ENCODE results near the gene KLHL17. TPM values are rescaled to one million over a fixed set of nuclear protein-coding genes. Genes with fewer than 3 reads are reported as not detected.
"Not testable (repeated sequence)": the region's sequence is repeated elsewhere in the genome, so short reads cannot be mapped to it uniquely, and the experiment has no call there.

KLHL17 gene
- total RNA-seq, 2 donors from 2014 or later: 5.7 to 8.2 TPM

GRCh38 chr1:1003618-1004419 lies 43.4 kb downstream of the KLHL17 start:
- no peak for ATAC-seq
- DNase-seq: no peak
- intact Hi-C loops (cut with DNase I): no loop called here

- ATAC-seq (no peak), DNase-seq (no peak)
- intact Hi-C loops (cut with DNase I): no loop called here
Observed at GRCh38 chr1:1004420-1004779, 44.0 kb downstream of the KLHL17 start.

- DNase-seq: peak; percentile 50
- ATAC-seq: peak; percentile 6
- intact Hi-C loops (cut with DNase I): no loop called here
Observed at GRCh38 chr1:1004780-1005697, 44.7 kb downstream of the KLHL17 start.

- intact Hi-C loops (cut with DNase I): no loop called here
- DNase-seq (no peak), ATAC-seq (no peak)
Observed at GRCh38 chr1:1005774-1006304, 45.5 kb downstream of the KLHL17 start.

- intact Hi-C loops (cut with DNase I): no loop called here
- no peak for DNase-seq
- ATAC-seq: no peak
Observed at GRCh38 chr1:1006305-1007159, 46.1 kb downstream of the KLHL17 start.

- DNase-seq; ATAC-seq; intact Hi-C loops (cut with DNase I): not testable (repeated sequence)
Observed at GRCh38 chr1:1010131-1010530, 49.7 kb downstream of the KLHL17 start.

- ATAC-seq (no peak), DNase-seq (no peak)
- intact Hi-C loops (cut with DNase I): no loop called here
Observed at GRCh38 chr1:1011396-1011949, 51.1 kb downstream of the KLHL17 start.

- ATAC-seq; DNase-seq; intact Hi-C loops (cut with DNase I): not testable (repeated sequence)
Observed at GRCh38 chr1:1012736-1013104, 52.3 kb downstream of the KLHL17 start.

GRCh38 chr1:1013105-1013921 lies 52.9 kb downstream of the KLHL17 start, which contains the start of gene ISG15:
Gene ISG15, plus strand, starts transcription at chr1:1013497. Its CDS starts 77 bp downstream, at chr1:1013574.
- intact Hi-C loops (cut with DNase I): no loop called here
- ATAC-seq (peak; percentile 93 to 95), DNase-seq (peak; percentile 95)

- peak; percentile 11 to 45 for ATAC-seq
- intact Hi-C loops (cut with DNase I): no loop called here
- DNase-seq: peak; percentile 62
Observed at GRCh38 chr1:1013922-1014648, 53.7 kb downstream of the KLHL17 start.

- intact Hi-C loops (cut with DNase I): no loop called here
- ATAC-seq: no peak
- DNase-seq: peak; percentile 34
Observed at GRCh38 chr1:1014799-1015681, 54.7 kb downstream of the KLHL17 start.

Other genes with a start within 250 kb of the KLHL17 start
- gene SAMD11, start 36.7 kb upstream of the KLHL17 start, total RNA-seq: 1 to 10 TPM; 5.1 to 7.5 TPM
- 10 to 100 TPM; 38.1 to 48.7 TPM for gene NOC2L, start 1.3 kb upstream of the KLHL17 start, total RNA-seq
- gene PLEKHN1, start 5.9 kb downstream of the KLHL17 start, total RNA-seq: under 1 TPM; 0.38 to 0.50 TPM
- gene PERM1, start 21.5 kb downstream of the KLHL17 start, total RNA-seq: 10 to 100 TPM; 78.9 to 85.5 TPM
- gene HES4, start 39.5 kb downstream of the KLHL17 start, total RNA-seq: 10 to 100 TPM; 42.1 to 68.3 TPM
- 10 to 100 TPM; 13.4 to 42.3 TPM for gene ISG15, start 52.9 kb downstream of the KLHL17 start, total RNA-seq
- gene AGRN, start 59.5 kb downstream of the KLHL17 start, total RNA-seq: 10 to 100 TPM; 14.8 to 25.7 TPM
- gene RNF223, start 113.7 kb downstream of the KLHL17 start, total RNA-seq: not detected
- 1 to 10 TPM; 5.3 to 6.1 TPM for gene C1orf159, start 155.5 kb downstream of the KLHL17 start, total RNA-seq
- not detected for gene TTLL10, start 213.3 kb downstream of the KLHL17 start, total RNA-seq
- gene TNFRSF18, start 246.0 kb downstream of the KLHL17 start, total RNA-seq: under 1 TPM in 1 of 2 donors, not detected in 1; 0.44 TPM

All from left cardiac atrium (tissue), 4 donors.